Psoas muscle (tissue), 8 donors: ENCODE measurements around the gene KCND3. TPM values are rescaled to one million over a fixed set of nuclear protein-coding genes. Genes with fewer than 3 reads are reported as not detected.
A peak's percentile ranks its signal among the peaks of the same experiment; 100 is the strongest.

ENCODE experiments used
- ATAC-seq, 4 donors: fragments of 200-7000 bp; cut with Tn5 transposase; one replicate each; pipeline ENCODE4 v1.9.1; 2020; ENCODE audit warnings: moderate library complexity in 3 of 4, mild to moderate bottlenecking in 2 of 4
- DNase-seq, 2 donors: peaks; one replicate each; pipeline ENCODE4 v3.0.0-alpha.2; 2020
- H3K27ac ChIP-seq: fragments of 200-600 bp; one replicate; pipeline ENCODE4 v1.8.0; 2022
- H3K27me3 ChIP-seq, 3 donors: fragments of 200-600 bp in 1 of 3; one replicate each; pipeline versions ENCODE4 v1.6.1 to v1.8.0; 2013 to 2022; ENCODE audit warnings: low read length in 2 of 3, mild to moderate bottlenecking in 2 of 3, moderate library complexity in 1 of 3; ENCODE audit not compliant: insufficient read depth in 3 of 3
- H3K36me3 ChIP-seq, 2 donors: fragments of 200-600 bp in 1 of 2; one replicate each; pipeline versions ENCODE4 v1.6.1 to v1.8.0; 2013 to 2022; ENCODE audit warnings: low read depth in 1 of 2, mild to moderate bottlenecking in 1 of 2, moderate library complexity in 1 of 2; ENCODE audit not compliant: insufficient read depth in 1 of 2
- H3K4me1 ChIP-seq: fragments of 200-600 bp; one replicate; pipeline ENCODE4 v1.8.0; 2022
- H3K4me3 ChIP-seq: fragments of 200-600 bp; one replicate; pipeline ENCODE4 v1.8.0; 2022; ENCODE audit warnings: mild to moderate bottlenecking
- H3K9me3 ChIP-seq: fragments of 200-600 bp; one replicate; pipeline ENCODE4 v1.8.0; 2022
- WGBS, 3 donors: extraction: QIAGEN DNeasy Blood & Tissue Kit; methylation state at CpG; one replicate each; pipeline versions ENCODE4 v1.1.6 to v1.1.7; 2013; 5-methylcytosine and 5-hydroxymethylcytosine counted together
- intact Hi-C, 2 donors: fragments of 100-400 bp; cut with DNase I; formaldehyde crosslinking; loops; one replicate each; pipeline versions ENCODE4 v1.11.0 to v1.14.2; 2022
- polyA plus RNA-seq, 3 donors: library from polyadenylated mRNA; stranded (reverse); fragments of 200-250 nt; gene quantifications; one replicate each; pipeline ENCODE4 v1.2.3, GENCODE V29; 2013
- total RNA-seq, 4 donors: library from RNA; stranded (reverse); fragmentation: NEBNext Ultra II Directional in 2 of 4; extraction: Animal tissue kit (Norgen Biotek cat#: 25700) in 2 of 4; gene quantifications; one replicate each; pipeline versions ENCODE4 v1.2.1 to v1.2.4, GENCODE V29; 2021 to 2023
- TF ChIP-seq, protein P1 (sequence below): fragments of 200-600 bp; IDR thresholded peaks from one replicate; pipeline ENCODE4 v1.8.0; 2022; ENCODE audit warnings: antibody characterized with exemption
- donor health status: healthy with polysubstance abuse.
- donor health status: DM: no; HTN: no; CAD: no; lungs with moderate emphysema.
- donor health status: Bipolar disorder and iron deficiency.
- donor health status: healthy.
- donor health status: DM: yes; HTN: yes; CAD: no.
- donor health status: DM: no; HTN: no; CAD: no.
- donor health status: DM: no; HTN: no; CAD: no.
- donor health status: DM: yes; HTN: yes; CAD: no.

Gene KCND3
- total and polyA plus RNA-seq, 7 donors = 0.53 to 4.1 (median 1.3) TPM

DNA sequence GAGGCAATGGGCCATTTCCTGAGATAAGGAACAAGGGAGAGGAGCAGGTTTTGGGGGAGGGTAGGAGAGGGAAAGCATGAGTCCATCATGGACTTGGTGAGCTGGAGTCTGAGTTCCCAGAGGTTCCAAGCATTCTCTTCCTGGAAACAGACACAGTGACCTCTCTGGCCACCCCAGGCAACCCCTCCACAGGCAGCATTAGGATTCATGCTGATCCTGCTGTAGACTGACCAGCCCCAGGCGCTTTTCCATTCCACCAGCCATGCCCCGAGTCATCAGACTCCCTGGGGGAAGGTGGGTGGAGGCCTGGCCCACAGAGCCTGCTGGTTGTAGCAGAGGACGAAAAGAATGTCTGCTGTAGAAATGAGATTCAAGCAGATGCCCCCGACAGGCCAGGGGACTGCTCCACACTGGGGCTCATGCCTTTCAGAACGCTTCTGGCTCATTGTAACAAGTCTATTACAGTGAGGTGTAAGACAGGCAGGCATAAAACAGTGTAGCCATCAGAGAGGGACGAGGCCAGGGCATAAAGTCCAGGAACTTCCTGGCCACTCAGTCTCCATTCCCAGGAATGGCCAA is 52.2 kb downstream of the KCND3 start:
- TF ChIP-seq, protein P1, sequence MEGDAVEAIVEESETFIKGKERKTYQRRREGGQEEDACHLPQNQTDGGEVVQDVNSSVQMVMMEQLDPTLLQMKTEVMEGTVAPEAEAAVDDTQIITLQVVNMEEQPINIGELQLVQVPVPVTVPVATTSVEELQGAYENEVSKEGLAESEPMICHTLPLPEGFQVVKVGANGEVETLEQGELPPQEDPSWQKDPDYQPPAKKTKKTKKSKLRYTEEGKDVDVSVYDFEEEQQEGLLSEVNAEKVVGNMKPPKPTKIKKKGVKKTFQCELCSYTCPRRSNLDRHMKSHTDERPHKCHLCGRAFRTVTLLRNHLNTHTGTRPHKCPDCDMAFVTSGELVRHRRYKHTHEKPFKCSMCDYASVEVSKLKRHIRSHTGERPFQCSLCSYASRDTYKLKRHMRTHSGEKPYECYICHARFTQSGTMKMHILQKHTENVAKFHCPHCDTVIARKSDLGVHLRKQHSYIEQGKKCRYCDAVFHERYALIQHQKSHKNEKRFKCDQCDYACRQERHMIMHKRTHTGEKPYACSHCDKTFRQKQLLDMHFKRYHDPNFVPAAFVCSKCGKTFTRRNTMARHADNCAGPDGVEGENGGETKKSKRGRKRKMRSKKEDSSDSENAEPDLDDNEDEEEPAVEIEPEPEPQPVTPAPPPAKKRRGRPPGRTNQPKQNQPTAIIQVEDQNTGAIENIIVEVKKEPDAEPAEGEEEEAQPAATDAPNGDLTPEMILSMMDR = no peak
- WGBS, 3 donors = 48 to 69% (median 49%) methylated on average over 6 of the region's 6 CpGs
- Histone ChIP-seq H3K9me3 (no peaks in the 10 kb centered on the region), H3K36me3 (no peaks in the 10 kb centered on the region), H3K4me3 (no peak overlapping the region), H3K27ac (no peak overlapping the region), H3K27me3 (no peaks in the 10 kb centered on the region), H3K4me1 (no peaks in the 10 kb centered on the region)
- ATAC-seq (peak in 1 of 4 donors; percentile 40), DNase-seq (no peak)
- intact Hi-C loops = no loop called here

DNA sequence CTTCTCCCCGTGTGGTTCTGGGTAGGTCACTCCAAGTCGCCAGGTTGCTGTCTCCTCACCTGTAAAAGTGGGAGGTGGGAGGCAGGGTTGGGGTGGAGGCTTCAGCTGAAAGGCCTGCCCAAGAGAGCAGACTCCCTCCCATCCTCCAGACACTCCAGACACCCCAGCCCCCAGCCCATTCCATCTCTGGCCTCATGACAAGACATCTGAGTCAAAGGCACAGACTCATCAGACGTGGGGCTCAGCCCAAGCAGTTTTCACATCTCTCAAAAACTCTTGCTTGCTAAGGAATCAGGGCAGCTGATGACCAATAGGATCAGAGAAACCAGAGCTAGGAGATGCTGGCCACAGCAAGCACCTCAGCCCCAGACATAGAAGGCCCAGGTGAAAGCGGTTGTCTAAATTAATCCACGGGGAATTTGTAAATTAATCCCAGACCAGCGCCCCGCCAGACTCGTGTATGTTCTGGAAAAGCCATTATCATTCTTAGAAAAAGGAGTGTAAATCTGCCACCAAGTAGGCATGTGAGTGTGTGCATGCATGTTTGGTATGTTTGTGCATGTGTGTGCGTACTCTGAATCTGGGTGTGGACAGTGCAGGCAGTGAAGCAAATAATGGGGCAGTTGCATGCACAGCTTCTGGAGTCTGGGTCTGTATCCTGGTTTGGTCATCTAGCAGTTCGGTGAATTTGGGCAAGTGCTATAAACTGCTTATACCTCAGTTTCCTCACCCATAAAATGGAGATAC is 55.2 kb downstream of the KCND3 start:
- TF ChIP-seq, protein P1 = no peak
- ATAC-seq (no peak), DNase-seq (no peak)
- H3K4me3 ChIP-seq = no peak overlapping the region
- H3K9me3 ChIP-seq = no peaks in the 10 kb centered on the region
- intact Hi-C loops = no loop called here
- H3K27me3 ChIP-seq = no peaks in the 10 kb centered on the region
- no peaks in the 10 kb centered on the region for H3K4me1 ChIP-seq
- no peaks in the 10 kb centered on the region for H3K36me3 ChIP-seq
- no peak overlapping the region for H3K27ac ChIP-seq
- WGBS, 3 donors = 66 to 74% (median 73%) methylated on average over 10 of the region's 10 CpGs

- WGBS, 3 donors = 51 to 67% (median 57%) methylated on average over 3 of the region's 3 CpGs
- ATAC-seq = no peak
- intact Hi-C loops = no loop called here
- Histone ChIP-seq H3K4me1 (peaks cover 5% of the 10 kb centered on the region), H3K4me3 (no peak overlapping the region), H3K36me3 (no peaks in the 10 kb centered on the region), H3K9me3 (no peaks in the 10 kb centered on the region), H3K27ac (no peak overlapping the region), H3K27me3 (no peaks in the 10 kb centered on the region)
- DNase-seq = no peak
- TF ChIP-seq, protein P1 = no peak
Measured at GRCh38 chr1:111930356-111930755, 59.1 kb downstream of the KCND3 start.

DNA sequence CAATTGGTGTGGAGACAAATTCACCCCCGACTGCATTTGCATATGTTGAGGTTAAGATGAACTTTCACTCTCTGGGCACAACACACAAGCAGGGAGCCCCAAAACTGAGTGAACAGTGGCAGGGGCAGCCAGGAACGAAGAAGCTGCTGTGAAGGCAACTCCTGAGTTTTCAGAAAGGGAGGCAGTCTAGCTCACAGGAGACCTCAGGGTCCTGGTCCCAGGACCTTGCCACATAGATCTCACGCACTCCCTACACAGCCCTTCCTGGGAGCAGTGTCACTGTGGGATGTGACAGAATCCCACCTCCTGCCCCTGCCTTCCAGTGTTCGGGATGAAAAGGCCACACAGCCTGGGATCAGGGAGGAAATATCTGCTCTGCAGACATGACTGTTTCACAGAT is 60.9 kb downstream of the KCND3 start:
- DNase-seq (no peak), ATAC-seq (no peak)
- intact Hi-C loops = no loop called here
- H3K4me1 ChIP-seq = peaks cover 5% of the 10 kb centered on the region
- no peak overlapping the region for H3K4me3 ChIP-seq
- no peaks in the 10 kb centered on the region for H3K27me3 ChIP-seq
- no peak overlapping the region for H3K27ac ChIP-seq
- no peaks in the 10 kb centered on the region for H3K9me3 ChIP-seq
- 83 to 85% (median 84%) methylated on average over 4 of the region's 4 CpGs for WGBS, 3 donors
- TF ChIP-seq, protein P1 = no peak
- no peaks in the 10 kb centered on the region for H3K36me3 ChIP-seq
